IPS-11a (cell line): Measurements from ENCODE around the gene FER.
"Not testable (repeated sequence)": the region's sequence is repeated elsewhere in the genome, so short reads cannot be mapped to it uniquely, and the experiment has no call there.

Experiments
- H3K4me3 ChIP-seq: one replicate; pipeline ENCODE4 v1.5.1; 2013; ENCODE audit warnings: low read depth, low read length, control low read depth

The FER gene

GRCh38 chr5:108869066-108869465 is 121.4 kb downstream of the FER start:
- H3K4me3 ChIP-seq: no peak overlapping the region

- no peak overlapping the region for H3K4me3 ChIP-seq
These were observed 128.8 kb downstream of the FER start for GRCh38 chr5:108876451-108876850.

- no peak overlapping the region for H3K4me3 ChIP-seq
These were observed 131.1 kb downstream of the FER start for GRCh38 chr5:108878756-108879155.

- no peak overlapping the region for H3K4me3 ChIP-seq
These were observed 133.4 kb downstream of the FER start for GRCh38 chr5:108881133-108881532.

- H3K4me3 ChIP-seq: no peak overlapping the region
These were observed 137.0 kb downstream of the FER start for GRCh38 chr5:108884736-108885135.

GRCh38 chr5:108898257-108898656 is 150.6 kb downstream of the FER start:
- H3K4me3 ChIP-seq: no peak overlapping the region

GRCh38 chr5:108898707-108899106 is 151.0 kb downstream of the FER start:
- H3K4me3 ChIP-seq: no peak overlapping the region

GRCh38 chr5:108899244-108899643 is 151.5 kb downstream of the FER start:
- not testable (repeated sequence) for H3K4me3 ChIP-seq

- no peak overlapping the region for H3K4me3 ChIP-seq
These were observed 153.0 kb downstream of the FER start for GRCh38 chr5:108900668-108901067.

- no peak overlapping the region for H3K4me3 ChIP-seq
These were observed 158.1 kb downstream of the FER start for GRCh38 chr5:108905805-108906204.

GRCh38 chr5:108910627-108911026 is 162.9 kb downstream of the FER start:
- H3K4me3 ChIP-seq: no peak overlapping the region

- H3K4me3 ChIP-seq: no peak overlapping the region
These were observed 163.4 kb downstream of the FER start for GRCh38 chr5:108911055-108911454.

- no peak overlapping the region for H3K4me3 ChIP-seq
These were observed 169.9 kb downstream of the FER start for GRCh38 chr5:108917596-108917995.

- H3K4me3 ChIP-seq: no peak overlapping the region
These were observed 172.1 kb downstream of the FER start for GRCh38 chr5:108919591-108920326.

GRCh38 chr5:108924457-108924961 is 176.8 kb downstream of the FER start:
- H3K4me3 ChIP-seq: no peak overlapping the region

GRCh38 chr5:108925073-108925472 is 177.4 kb downstream of the FER start:
- no peak overlapping the region for H3K4me3 ChIP-seq

GRCh38 chr5:108930107-108930506 is 182.4 kb downstream of the FER start:
- no peak overlapping the region for H3K4me3 ChIP-seq

- H3K4me3 ChIP-seq: no peak overlapping the region
These were observed 187.9 kb downstream of the FER start for GRCh38 chr5:108935611-108936010.

- H3K4me3 ChIP-seq: no peak overlapping the region
These were observed 189.5 kb downstream of the FER start for GRCh38 chr5:108937221-108937620.

- H3K4me3 ChIP-seq: no peak overlapping the region
These were observed 192.8 kb downstream of the FER start for GRCh38 chr5:108940506-108940905.

GRCh38 chr5:108941746-108942145 is 194.0 kb downstream of the FER start:
- no peak overlapping the region for H3K4me3 ChIP-seq

GRCh38 chr5:108942701-108943100 is 195.0 kb downstream of the FER start:
- no peak overlapping the region for H3K4me3 ChIP-seq

GRCh38 chr5:108945094-108945493 is 197.4 kb downstream of the FER start:
- no peak overlapping the region for H3K4me3 ChIP-seq
